Measurements from ENCODE around the gene GPR162.

The GPR162 gene

GRCh38 chr12:6826125-6826733 lies 4.6 kb downstream of the GPR162 start:
- H3K4me3 ChIP-seq (replicated peaks in 1 of 2; ENCODE audit: low read depth in 2 of 2, low read length in 2 of 2), result no peak overlapping the region
- TF ChIP-seq, protein P1, sequence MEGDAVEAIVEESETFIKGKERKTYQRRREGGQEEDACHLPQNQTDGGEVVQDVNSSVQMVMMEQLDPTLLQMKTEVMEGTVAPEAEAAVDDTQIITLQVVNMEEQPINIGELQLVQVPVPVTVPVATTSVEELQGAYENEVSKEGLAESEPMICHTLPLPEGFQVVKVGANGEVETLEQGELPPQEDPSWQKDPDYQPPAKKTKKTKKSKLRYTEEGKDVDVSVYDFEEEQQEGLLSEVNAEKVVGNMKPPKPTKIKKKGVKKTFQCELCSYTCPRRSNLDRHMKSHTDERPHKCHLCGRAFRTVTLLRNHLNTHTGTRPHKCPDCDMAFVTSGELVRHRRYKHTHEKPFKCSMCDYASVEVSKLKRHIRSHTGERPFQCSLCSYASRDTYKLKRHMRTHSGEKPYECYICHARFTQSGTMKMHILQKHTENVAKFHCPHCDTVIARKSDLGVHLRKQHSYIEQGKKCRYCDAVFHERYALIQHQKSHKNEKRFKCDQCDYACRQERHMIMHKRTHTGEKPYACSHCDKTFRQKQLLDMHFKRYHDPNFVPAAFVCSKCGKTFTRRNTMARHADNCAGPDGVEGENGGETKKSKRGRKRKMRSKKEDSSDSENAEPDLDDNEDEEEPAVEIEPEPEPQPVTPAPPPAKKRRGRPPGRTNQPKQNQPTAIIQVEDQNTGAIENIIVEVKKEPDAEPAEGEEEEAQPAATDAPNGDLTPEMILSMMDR (IDR thresholded peaks at IDR 0.05; ENCODE audit: low read depth, low read length), result no peak
- DNase-seq (ENCODE audit: low read depth in 2 of 2), result no peak

GRCh38 chr12:6826734-6827436 lies 5.3 kb downstream of the GPR162 start:
- TF ChIP-seq, protein P1 (IDR thresholded peaks at IDR 0.05; ENCODE audit: low read depth, low read length), result no peak
- no peak for DNase-seq (ENCODE audit: low read depth in 2 of 2)
- H3K4me3 ChIP-seq (replicated peaks in 1 of 2; ENCODE audit: low read depth in 2 of 2, low read length in 2 of 2), result no peak overlapping the region

- TF ChIP-seq, protein P1 (IDR thresholded peaks at IDR 0.05; ENCODE audit: low read depth, low read length), result no peak
- peak overlapping the region in 1 of 2 donors; percentile 16 for H3K4me3 ChIP-seq (replicated peaks in 1 of 2; ENCODE audit: low read depth in 2 of 2, low read length in 2 of 2)
- DNase-seq (ENCODE audit: low read depth in 2 of 2), result peak; percentile 79 to 84
Observed at GRCh38 chr12:6827437-6827911, 5.9 kb downstream of the GPR162 start.

- peak within 1 kb of the TSS; percentile 86 to 95 for H3K4me3 ChIP-seq (replicated peaks in 1 of 2; ENCODE audit: low read depth in 2 of 2, low read length in 2 of 2)
- TF ChIP-seq, protein P1 (IDR thresholded peaks at IDR 0.05; ENCODE audit: low read depth, low read length), result no peak
- DNase-seq (ENCODE audit: low read depth in 2 of 2), result peak; percentile 50 to 63
Observed at GRCh38 chr12:6827982-6828780, 6.6 kb downstream of the GPR162 start, which contains the start of gene P3H3. P3H3 (plus strand) TSS chr12:6828407; CDS start chr12:6828441, 34 bp downstream.

DNA sequence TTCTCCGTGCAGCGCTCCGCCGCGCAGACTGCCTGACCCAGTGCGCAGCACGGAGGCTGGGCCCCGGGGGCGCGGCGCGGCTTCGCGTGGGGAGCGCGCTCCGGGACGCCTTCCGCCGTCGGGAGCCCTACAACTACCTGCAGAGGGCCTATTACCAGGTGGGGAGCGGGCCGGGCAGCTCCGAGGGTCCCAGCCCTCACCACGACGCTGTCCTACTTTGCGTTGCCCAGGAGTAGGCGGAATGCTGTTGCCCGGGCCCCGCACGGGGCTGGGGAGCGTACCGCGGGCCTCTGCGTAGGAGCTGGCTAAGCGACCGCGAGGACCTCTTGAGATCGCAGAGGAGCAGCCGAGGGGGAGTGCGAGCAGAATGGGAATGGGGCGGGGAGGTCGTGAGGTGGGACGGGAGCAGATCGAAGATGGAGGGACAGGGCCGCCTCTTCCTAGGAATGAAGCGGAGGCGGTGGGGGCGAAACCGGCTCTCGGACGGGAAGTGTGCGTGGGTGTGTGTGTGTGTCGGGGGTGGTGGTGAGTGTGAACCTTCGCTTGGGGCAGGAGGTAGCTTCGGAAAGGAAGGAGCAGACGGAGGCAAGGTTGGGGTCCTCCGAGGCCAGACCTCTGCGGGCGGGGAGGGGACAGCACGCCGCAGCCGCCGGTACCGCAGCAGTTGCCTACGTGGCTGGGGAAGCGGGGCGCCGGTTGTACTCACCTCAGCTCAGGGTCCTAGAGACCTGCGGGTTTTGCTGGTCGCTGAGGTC lies 7.3 kb downstream of the GPR162 start:
- DNase-seq (ENCODE audit: low read depth in 2 of 2), result peak; percentile 56 to 58
- peak overlapping the region; percentile 86 to 95 for H3K4me3 ChIP-seq (replicated peaks in 1 of 2; ENCODE audit: low read depth in 2 of 2, low read length in 2 of 2)
- TF ChIP-seq, protein P1 (IDR thresholded peaks at IDR 0.05; ENCODE audit: low read depth, low read length), result no peak
